HEK293 (cell line): ENCODE data around the gene CCR3.

Experiments used
- CTCF ChIA-PET: fragments of 350-600 bp; formaldehyde crosslinking; extraction: SDS; loops from one replicate; lab custom pipeline; 2021; ENCODE audit warnings: antibody characterized with exemption; lab: Yijun Ruan, JAX
- POLR2A ChIA-PET: fragments of 300-600 bp; formaldehyde crosslinking; extraction: SDS; loops from one replicate; lab custom pipeline; 2020; ENCODE audit warnings: antibody characterized with exemption, inconsistent platforms; lab: Yijun Ruan, JAX
- H3K27ac ChIP-seq: fragments of 200-500 bp; sonication (Bioruptor generic); 2 replicates; pipeline ENCODE4 v1.5.1; 2014; ENCODE audit warnings: low read depth, low read length, control low read depth, inconsistent platforms; ENCODE audit errors: extremely low read depth
- H3K36me3 ChIP-seq, 2 experiments: fragments of 200-500 bp in 1 of 2; sonication (Bioruptor generic) in 1 of 2; 1 replicate in 1 of 2; 2 replicates in 1 of 2; pipeline ENCODE4 v1.5.1; 2014 to 2017; ENCODE audit warnings: inconsistent platforms in 2 of 2, low read length in 2 of 2; ENCODE audit not compliant: control insufficient read depth in 2 of 2, insufficient read depth in 1 of 2
- H3K4me1 ChIP-seq: fragments of 200-500 bp; sonication (Bioruptor generic); 2 replicates; pipeline ENCODE4 v1.5.1; 2014; ENCODE audit warnings: mild to moderate bottlenecking, low read length, inconsistent platforms; ENCODE audit not compliant: control insufficient read depth, insufficient read depth
- H3K4me3 ChIP-seq: 2 replicates; pipeline ENCODE4 v1.5.1; 2011; ENCODE audit warnings: low read depth, mild to moderate bottlenecking, control low read depth, low read length, moderate library complexity
- H3K9me3 ChIP-seq: fragments of 200-500 bp; sonication (Bioruptor generic); 2 replicates; pipeline ENCODE4 v1.5.1; 2014; ENCODE audit warnings: low read depth, low read length, inconsistent platforms; ENCODE audit not compliant: control insufficient read depth, insufficient read depth
- EGR2 ChIP-seq: fragments of 450-650 bp; formaldehyde crosslinking; IDR thresholded peaks from 2 replicates; pipeline ENCODE4 v1.5.1; 2016; ENCODE audit warnings: low read depth, missing biosample characterization, missing genetic modification characterization
- ELK4 ChIP-seq: IDR thresholded peaks from 2 replicates; pipeline ENCODE4 v1.6.1; 2011; ENCODE audit warnings: mild to moderate bottlenecking, low read depth, low read length, borderline replicate concordance
- GLI2 ChIP-seq: fragments of 450-650 bp; formaldehyde crosslinking; IDR thresholded peaks from 2 replicates; pipeline ENCODE4; 2017; ENCODE audit warnings: missing biosample characterization, missing genetic modification characterization, low read depth, borderline replicate concordance
- HOXC10 ChIP-seq: sonication (generic); formaldehyde crosslinking; IDR thresholded peaks from 2 replicates; pipeline ENCODE4 v1.8.1; 2023; ENCODE audit warnings: mild to moderate bottlenecking, missing genetic modification reagents
- PATZ1 ChIP-seq: fragments of 450-650 bp; formaldehyde crosslinking; IDR thresholded peaks from 2 replicates; pipeline ENCODE4 v1.5.1; 2016; ENCODE audit warnings: missing biosample characterization, missing genetic modification characterization
- SETDB1 ChIP-seq: IDR thresholded peaks from one replicate; pipeline ENCODE4 v1.6.1; 2017; ENCODE audit warnings: mild to moderate bottlenecking, low read length, moderate library complexity, mixed read lengths; ENCODE audit not compliant: insufficient read length
- SP7 ChIP-seq: fragments of 450-650 bp; formaldehyde crosslinking; IDR thresholded peaks from 2 replicates; pipeline ENCODE4 v1.5.1; 2016; ENCODE audit warnings: missing biosample characterization, missing genetic modification characterization
- TSHZ1 ChIP-seq: fragments of 450-650 bp; formaldehyde crosslinking; IDR thresholded peaks from 2 replicates; pipeline ENCODE4 v1.5.1; 2016; ENCODE audit warnings: missing biosample characterization, missing genetic modification characterization, borderline replicate concordance
- ZFP69B ChIP-seq: fragments of 450-650 bp; formaldehyde crosslinking; IDR thresholded peaks from 2 replicates; pipeline ENCODE4 v1.5.1; 2016; ENCODE audit warnings: missing biosample characterization, missing genetic modification characterization
- ZNF132 ChIP-seq: fragments of 450-650 bp; formaldehyde crosslinking; IDR thresholded peaks from 2 replicates; pipeline ENCODE4 v1.5.1; 2017; ENCODE audit warnings: missing biosample characterization, missing genetic modification characterization, borderline replicate concordance
- ZNF133 ChIP-seq: fragments of 450-650 bp; formaldehyde crosslinking; IDR thresholded peaks from 2 replicates; pipeline ENCODE4 v1.5.1; 2016; ENCODE audit warnings: missing biosample characterization, missing genetic modification characterization
- ZNF157 ChIP-seq: fragments of 450-650 bp; formaldehyde crosslinking; IDR thresholded peaks from 2 replicates; pipeline ENCODE4 v1.5.1; 2016; ENCODE audit warnings: missing biosample characterization, missing genetic modification characterization
- ZNF169 ChIP-seq: fragments of 450-650 bp; formaldehyde crosslinking; IDR thresholded peaks from 2 replicates; pipeline ENCODE4 v1.5.1; 2016; ENCODE audit warnings: missing biosample characterization, missing genetic modification characterization
- ZNF174 ChIP-seq: fragments of 450-650 bp; formaldehyde crosslinking; IDR thresholded peaks from 2 replicates; pipeline ENCODE4 v1.5.0; 2017; ENCODE audit warnings: missing biosample characterization, mild to moderate bottlenecking, missing genetic modification characterization
- ZNF19 ChIP-seq: fragments of 450-650 bp; formaldehyde crosslinking; IDR thresholded peaks from 2 replicates; pipeline ENCODE4; 2016; ENCODE audit warnings: missing biosample characterization, missing genetic modification characterization, low read depth
- ZNF239 ChIP-seq: fragments of 450-650 bp; formaldehyde crosslinking; IDR thresholded peaks from 2 replicates; pipeline ENCODE4 v1.5.1; 2016; ENCODE audit warnings: missing biosample characterization, missing genetic modification characterization
- ZNF596 ChIP-seq: fragments of 450-650 bp; IDR thresholded peaks from 2 replicates; pipeline ENCODE4 v1.5.0; 2018; ENCODE audit warnings: missing biosample characterization, mild to moderate bottlenecking, missing genetic modification characterization, moderate library complexity
- ZNF701 ChIP-seq: fragments of 450-650 bp; formaldehyde crosslinking; IDR thresholded peaks from 2 replicates; pipeline ENCODE4 v1.5.1; 2016; ENCODE audit warnings: missing biosample characterization, missing genetic modification characterization

Gene CCR3

GRCh38 chr3:46277476-46277875 is 35.2 kb downstream of the CCR3 start (continued):
- TF ChIP-seq SETDB1 = no peak
- no peak for TF ChIP-seq EGR2

- Histone ChIP-seq H3K4me3 (no peak overlapping the region), H3K27ac (no peak overlapping the region), H3K4me1 (no peaks in the 10 kb centered on the region), H3K36me3 (no peaks in the 10 kb centered on the region), H3K9me3 (no peaks in the 10 kb centered on the region)
- ChIA-PET POLR2A (no interaction called here), CTCF (interaction anchor here (1.2 kb wide), 1 partner anchor 89 kb away, joined by 4 read pairs; no protein-coding TSS in a partner anchor)
- TF ChIP-seq TSHZ1 (tag by site-specific recombination) = no peak
- peak; percentile 86 for TF ChIP-seq SETDB1
These were observed 36.8 kb downstream of the CCR3 start for GRCh38 chr3:46278816-46279672.

GRCh38 chr3:46280105-46280797 is 38.0 kb downstream of the CCR3 start:
- POLR2A ChIA-PET = no interaction called here
- TF ChIP-seq ZNF239 (tag by site-specific recombination) (no peak), ZNF701 (tag by site-specific recombination) (no peak), SP7 (tag by site-specific recombination) (no peak), ELK4 (no peak), ZNF174 (no peak), HOXC10 (CRISPR knock-in tag) (no peak), ZNF157 (tag by site-specific recombination) (no peak), ZNF596 (tag by site-specific recombination) (no peak), ZNF169 (tag by site-specific recombination) (no peak), GLI2 (tag by site-specific recombination) (no peak), ZNF132 (tag by site-specific recombination) (no peak), PATZ1 (tag by site-specific recombination) (no peak), ZNF133 (tag by site-specific recombination) (no peak), ZFP69B (tag by site-specific recombination) (no peak), ZNF19 (tag by site-specific recombination) (no peak)
- TF ChIP-seq, all 188 proteins: peak for 0
- Histone ChIP-seq H3K27ac (no peak overlapping the region), H3K4me3 (no peak overlapping the region), H3K36me3 (no peaks in the 10 kb centered on the region), H3K4me1 (no peaks in the 10 kb centered on the region), H3K9me3 (no peaks in the 10 kb centered on the region)
- CTCF ChIA-PET = interaction anchor here (1.2 kb wide), 1 partner anchor 88 kb away, joined by 4 read pairs; no protein-coding TSS in a partner anchor
